Occipital lobe (tissue), 2 donors: ENCODE results near the gene SLC13A3. TPM values are rescaled to one million over a fixed set of nuclear protein-coding genes. Genes with fewer than 3 reads are reported as not detected.

ENCODE experiments used
- DNase-seq: peaks from one replicate; lab custom pipeline; 2025; lab: John Stamatoyannopoulos, UW
- total RNA-seq: library from RNA; depleted of rRNA; stranded (reverse); fragments of >200 nt; gene quantifications from one replicate; pipeline ENCODE4 v1.2.3, GENCODE V29; 2014

SLC13A3 gene
- total RNA-seq, 1 donor from 2014 or later: 10.8 TPM

DNA sequence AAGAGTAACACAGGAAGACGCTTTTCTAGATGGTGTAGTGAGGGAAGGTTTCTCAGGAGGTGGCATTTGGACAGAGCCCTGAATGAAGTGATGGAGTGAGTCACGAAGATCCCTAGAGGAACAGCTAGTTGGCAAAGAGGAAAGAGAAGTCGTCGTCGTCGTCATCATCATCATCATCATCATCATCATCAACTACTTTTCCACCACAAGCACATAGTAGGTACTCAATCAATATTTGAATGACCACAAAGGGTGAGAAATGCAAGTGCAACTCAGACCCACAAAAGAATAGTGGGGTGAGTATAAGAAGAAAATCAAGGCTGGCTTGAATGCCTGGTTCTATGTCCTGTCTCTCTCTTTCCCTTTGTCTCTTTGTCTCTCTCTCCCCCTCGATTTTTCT is 72.5 kb downstream of the SLC13A3 start:
- no peak for DNase-seq

DNA sequence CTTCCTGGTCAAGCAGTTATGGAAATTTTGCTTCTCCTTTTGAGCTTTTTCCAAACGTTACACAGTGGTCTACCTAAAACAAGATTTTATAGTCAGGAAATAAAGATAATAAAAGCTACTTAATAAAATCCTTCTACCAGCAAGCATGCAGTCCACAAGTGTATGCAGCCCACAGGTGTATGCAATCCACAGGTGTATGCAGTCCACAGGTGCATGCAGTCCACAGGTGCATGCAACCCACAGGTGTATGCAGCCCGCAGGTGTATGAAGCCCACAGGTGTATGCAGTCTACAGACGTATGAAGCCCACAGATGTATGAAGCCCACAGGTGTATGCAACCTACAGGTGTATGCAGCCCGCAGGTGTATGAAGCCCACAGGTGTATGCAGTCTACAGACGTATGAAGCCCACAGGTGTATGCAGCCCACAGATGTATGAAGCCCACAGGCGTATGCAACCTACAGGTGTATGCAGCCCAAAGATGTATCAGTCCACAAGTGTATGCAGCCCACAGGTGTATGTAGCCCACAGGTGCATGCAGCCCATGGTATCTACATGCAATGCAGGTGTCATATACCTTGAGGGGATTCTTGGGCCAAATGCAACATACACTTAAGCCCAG is 74.4 kb downstream of the SLC13A3 start:
- no peak for DNase-seq

DNA sequence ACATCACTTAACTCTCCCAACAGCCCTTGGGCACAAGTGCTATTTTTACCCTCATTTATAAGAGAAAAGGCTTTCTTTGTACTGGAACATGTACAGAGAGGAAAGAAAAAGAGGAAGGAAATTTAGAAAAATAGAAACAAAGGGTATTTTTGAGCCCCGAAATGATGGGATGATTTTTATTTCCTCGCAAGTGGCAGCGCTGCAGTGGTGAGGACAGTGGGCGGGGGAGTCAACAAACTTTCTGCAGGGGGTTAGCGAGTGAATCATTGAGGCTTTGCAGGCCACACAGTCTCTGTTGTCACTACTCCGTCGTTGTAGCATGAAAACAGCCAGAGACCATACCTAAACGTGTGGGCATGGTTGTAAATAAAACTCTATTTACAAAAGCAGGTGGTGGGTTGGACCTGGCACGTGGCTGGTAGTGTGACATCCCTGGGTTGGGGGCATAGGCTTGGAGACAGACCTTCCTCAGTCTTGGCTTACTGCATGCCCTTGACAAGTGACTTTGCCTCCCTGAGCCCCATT is 75.3 kb downstream of the SLC13A3 start:
- no peak for DNase-seq

DNA sequence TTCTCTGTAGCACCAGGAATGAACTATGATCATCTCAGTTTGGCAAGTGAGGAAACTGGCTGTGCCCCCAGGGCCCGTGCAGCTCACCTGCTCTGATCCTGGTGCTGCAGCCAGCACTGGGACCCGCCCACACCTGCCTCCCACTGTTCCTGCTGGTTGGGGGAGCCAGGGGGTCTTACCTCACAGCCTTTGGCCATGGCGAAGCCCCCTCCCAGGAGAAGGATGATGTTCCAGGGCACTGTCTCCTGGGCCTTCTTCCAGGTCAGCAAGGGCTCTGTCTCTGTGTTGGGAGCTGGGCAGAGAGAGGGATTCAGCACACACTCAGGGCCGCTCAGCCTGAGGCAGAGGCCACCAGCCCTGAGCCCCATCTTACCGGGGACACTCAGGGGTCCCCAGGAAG is 75.9 kb downstream of the SLC13A3 start:
- DNase-seq: no peak

DNA sequence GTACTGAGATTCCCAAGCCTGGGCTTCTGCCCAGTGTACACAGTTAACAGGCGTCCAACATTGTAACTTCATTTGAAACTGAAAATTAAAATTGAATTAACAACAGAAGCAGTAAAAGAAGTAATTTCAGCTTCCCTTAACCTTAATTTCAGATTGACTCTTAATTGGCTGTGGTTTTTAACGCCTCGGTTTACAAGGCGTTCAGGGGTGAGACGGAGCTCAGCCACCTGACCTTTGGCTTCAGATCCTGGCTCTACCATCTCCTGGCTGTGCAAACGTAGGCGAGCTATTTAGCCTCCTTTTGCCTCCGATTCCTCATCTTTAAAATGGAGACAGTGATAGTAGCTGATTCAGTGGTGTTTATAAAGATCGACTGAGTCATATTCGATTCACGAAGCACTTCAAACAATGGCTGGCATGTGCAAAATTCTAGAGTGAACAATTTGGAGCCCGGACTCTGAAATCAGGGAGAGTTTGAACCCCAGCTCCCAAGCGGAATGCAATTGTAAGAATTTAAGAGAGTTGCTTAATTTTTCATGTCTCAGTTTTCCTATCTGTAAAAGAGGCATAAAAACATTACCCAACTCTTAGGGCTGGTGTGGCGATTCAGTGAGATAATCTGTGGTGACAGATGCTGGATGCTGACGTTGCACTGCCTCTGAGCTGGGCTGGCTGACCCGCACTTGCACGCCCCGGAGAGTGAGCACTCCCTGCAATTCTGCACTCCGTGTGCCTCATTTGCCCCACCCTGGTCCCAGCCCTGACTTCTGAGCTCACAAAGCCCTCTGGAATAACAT is 77.3 kb downstream of the SLC13A3 start:
- DNase-seq: no peak

DNA sequence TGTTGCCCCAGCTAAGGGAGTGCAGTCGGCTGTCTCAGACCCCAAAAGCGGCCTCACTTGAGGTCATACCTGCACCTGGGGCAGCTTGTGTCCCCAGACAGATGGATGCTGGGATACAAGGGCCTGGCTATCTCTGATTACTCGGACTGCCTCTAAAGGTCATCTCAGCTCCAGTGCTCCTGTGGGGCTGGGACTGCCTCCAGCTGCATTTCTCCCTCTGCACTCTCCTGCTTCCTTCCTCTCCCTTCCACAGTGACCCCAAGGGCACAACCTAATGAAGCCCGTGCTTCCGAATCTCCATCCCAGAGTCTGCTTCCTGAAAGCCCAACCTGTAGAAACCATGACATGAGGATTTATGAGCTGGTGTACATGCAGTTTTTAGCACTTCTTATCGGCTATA is 78.0 kb downstream of the SLC13A3 start:
- DNase-seq: no peak

DNA sequence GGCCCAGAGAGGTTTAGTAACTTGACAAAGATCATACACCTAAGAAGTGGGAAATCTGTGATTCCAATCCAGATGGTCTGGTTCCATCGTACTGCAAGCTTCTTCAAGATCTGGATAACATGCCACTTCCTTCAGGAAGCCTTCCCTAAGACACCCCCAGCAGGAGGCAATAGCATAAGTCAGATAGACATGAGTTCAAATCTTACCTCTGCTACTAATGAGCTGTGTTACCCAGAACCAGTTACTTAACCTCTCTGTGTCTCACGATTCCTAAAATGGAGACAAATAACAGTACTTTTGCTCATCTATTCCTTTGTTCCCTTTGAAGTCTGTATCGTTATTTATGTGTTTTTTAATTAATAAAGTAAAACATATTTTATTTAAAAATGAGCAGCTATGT is 78.5 kb downstream of the SLC13A3 start:
- DNase-seq: no peak

DNA sequence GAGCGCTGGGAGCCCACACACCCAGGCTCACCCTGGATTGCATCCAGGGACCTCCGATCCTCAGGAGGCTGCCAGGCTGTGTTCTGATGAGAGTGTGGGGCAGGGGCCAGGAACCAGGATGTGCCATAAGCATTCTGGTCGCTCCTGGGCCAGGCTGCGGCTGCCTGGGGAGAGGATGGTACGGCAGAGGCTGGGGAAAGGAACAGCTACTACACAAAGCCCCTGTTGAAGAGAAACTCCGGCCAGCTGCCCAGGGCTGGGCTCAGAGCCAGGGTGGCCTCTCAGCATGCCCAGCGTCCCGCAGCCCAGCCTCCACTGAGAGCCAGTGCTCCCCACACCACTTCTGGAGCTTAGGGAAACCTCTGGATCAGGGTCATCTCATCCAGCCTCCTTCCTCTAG is 79.1 kb downstream of the SLC13A3 start:
- peak; percentile 85 for DNase-seq

DNA sequence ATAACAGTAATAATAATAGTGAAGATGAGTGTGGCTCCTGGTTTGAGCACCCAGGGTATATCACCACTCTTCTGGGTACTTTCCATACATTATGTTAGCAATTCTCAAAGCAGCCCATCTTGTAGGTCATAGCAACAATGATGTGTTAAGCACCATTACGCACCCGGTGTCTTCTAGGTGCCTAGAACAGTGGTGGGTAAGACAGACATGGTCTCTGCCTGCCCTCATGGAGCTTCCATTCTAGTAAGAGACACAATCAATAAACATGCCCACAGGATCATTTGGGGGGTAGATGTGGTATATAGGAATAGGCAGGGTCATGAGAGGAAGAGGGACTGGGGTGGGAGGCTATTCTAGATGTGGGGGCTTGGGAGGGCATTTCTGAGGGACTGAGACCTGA is 79.8 kb downstream of the SLC13A3 start:
- no peak for DNase-seq

DNA sequence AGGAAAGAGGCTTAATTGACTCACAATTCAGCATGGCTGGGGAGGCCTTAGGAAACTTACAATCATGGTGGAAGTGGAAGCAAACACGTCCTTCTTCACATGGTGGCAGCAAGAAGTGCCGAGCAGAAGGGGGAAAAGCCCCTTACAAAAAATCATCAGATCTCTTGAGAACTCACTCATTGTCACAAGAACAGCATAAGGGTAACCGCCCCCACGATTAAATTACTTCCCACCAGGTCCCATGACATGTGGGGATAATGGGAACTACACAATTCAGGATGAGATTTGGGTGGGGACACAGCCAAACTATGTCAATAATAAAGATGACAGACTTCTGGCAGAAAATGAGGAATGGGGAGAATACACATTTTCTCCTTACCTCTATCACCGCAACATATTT is 80.3 kb downstream of the SLC13A3 start:
- no peak for DNase-seq

DNA sequence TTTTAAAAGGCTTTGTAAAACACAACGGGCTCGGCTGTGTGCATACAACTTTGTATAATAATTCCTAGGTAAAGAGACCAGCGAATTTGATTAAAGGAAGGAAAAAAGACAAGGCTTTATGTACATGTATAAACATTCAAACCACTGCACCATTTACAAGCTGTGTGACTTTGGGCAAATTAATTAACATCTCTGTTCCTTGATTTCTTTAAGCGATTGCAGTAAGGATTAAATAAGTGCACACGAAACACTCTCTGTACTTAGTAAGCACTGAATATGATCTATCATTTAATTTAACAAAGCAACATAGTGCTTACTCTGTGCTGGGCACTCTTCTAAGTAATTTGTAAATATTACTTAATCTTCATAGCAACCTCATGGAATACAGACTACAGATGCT is 81.3 kb downstream of the SLC13A3 start:
- no peak for DNase-seq

DNA sequence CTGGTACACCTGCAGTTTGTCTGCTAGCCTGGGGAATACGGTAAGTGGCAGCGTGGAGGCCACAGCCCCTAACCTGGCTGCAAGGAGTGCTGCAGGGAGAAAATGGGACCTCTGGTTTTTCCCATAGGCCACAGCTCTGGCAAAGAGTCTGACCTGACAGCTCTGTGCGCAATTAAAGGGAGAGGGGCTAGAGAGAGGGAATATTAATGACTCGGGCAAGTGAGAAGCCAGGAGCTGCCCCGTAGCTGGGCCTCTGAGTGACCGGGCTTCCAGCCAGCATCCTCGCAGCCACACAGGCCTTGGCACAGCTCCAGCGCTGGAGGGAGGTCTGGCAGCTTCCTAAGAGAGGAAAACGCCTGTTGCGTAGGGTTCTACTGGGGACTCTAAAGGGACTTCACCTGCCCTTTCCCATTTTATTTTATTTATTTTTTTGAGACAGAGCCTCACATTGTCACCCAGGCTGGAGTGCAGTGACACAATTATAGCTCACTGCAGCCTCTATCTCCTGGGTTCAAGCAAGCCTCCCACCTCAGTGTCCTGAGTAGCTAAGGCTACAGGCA is 82.6 kb downstream of the SLC13A3 start:
- peak; percentile 78 for DNase-seq

DNA sequence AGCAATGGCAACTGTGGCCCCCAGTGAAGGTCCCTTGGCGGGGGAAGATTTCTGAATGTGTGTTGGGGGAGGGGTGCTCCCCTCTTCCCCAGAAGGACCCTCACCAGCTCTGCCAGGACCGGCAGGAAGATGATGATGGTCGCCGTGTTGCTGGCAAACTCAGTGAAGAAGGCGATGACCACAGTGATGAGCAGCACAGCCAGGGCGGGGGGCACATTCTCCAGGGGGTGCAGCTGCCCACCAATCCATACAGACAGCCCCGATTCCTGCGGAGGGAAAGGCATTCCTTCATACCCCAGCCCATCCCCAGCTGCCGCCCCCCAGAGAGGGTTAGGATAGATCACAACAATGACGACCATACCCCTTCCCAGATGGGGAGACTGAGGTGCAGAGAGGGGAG is 85.1 kb downstream of the SLC13A3 start:
- DNase-seq: no peak

DNA sequence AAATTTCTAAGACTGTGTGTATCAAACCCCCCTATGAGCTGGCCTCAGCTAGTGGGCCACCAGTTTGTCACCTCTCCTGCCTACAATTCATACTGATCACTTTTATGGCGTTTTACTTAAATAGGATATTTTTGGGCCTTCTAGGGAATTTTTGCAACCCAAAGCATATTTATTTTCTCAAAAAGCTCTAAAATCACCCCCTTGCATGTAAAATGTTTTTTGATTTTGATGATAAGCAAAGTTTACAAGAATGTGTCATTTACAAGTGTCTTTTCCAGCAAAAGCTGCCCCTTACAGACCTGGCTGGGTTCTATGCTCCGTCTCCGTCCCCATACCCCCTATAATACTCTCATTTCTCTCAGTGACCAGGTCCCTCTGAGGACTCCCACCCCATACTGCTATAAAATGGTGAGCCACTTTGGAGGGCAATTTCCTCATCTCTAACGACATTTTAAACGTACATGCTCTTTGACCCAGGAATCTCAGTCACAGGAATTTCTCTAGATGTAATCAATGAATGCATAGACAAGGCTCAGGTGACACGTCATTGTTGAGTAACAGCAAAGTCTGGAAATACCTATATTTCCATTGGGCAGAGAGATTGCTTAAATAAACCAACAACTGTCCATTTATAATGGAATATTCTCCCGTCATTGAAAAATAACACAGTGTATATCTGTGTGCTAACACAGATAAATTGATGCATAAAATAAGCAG is 86.9 kb downstream of the SLC13A3 start:
- no peak for DNase-seq

DNA sequence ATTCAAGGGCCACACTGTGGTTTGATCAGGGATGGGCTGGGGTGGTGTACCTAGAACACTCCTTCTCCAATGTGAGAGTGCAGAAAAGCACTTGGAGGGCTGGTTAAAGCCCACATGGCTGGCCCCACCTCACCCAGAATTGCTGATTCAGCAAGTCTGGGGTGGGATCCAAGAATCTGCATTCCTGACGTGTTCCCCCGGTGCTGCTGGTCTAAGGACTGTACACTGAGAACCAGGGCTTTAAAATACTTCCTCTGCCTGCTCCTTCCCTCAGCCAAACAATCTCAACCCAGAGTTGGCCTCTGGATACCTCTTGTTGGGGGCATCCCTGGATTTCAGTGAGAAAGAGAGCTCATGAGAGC is 87.4 kb downstream of the SLC13A3 start:
- DNase-seq: no peak

DNA sequence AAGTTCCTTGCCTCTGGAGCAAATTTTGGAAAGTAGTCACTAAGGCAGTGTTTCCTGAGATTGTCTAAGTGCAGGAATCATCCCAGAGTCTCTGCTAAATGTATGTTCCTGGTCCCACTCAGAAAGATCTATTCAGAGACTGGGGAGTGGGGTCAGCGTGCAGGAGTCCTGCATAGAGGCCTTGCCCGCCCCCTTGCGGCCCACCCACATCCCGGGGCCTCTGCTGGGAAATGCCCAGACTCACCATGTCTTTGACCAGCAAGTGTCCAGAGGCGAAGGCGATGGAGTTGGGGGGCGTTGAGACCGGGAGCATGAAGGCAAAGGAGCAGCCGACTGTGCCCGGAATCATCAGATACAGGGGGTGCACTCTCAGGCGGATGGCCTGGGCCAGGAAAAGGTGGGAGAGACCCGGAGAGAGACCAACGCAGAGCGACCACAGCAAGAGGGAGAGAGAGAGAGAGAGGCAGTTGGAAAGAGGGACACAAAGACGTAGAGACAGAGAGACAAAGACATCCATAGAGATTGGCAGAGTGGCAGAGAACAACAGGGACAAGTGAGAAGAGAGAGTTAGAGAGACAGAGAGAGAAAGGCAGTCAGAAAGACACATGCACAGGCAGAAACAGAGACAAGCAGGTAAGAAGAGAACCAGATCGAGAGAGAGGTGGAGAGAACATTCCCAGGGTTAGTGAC is 87.9 kb downstream of the SLC13A3 start:
- no peak for DNase-seq

DNA sequence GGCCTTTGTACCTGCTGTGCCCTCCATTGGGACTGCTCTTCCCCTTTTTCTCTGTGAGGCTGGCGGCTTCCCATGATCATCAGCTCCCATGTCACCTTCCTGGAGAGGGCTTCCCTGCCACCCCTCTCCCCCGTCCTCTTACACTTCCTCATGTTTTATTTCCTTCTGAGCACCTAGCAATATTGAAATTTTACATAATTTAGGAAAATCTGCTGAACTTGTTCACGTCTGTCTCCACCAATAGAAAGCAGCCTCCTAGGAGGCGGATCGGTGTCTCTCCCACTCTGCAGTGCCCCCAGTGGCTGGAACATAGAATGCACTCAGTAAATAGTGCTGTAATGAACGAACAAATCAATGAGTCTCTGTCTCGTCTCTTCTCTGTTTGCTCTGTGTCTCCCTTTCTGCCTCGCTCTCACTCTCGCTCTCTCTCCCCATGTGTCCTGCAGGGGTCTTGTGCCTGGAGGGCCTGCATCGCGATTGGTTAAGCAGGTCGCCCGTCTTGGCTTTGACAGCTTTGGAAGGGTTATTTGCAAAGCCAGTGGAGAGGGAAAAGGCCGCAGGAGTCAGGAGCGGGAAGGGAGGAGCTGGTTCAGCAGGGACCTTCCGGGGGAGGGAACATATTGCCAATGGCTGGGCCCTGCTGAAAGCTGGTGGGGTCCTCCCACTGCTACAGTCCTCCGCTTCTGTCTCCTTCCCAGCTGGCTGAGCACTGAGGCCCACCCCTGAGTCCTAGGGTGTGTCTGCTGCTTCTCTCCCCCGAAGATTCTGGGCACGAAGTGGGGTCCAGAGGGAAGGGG is 88.7 kb downstream of the SLC13A3 start:
- DNase-seq: peak; percentile 76

DNA sequence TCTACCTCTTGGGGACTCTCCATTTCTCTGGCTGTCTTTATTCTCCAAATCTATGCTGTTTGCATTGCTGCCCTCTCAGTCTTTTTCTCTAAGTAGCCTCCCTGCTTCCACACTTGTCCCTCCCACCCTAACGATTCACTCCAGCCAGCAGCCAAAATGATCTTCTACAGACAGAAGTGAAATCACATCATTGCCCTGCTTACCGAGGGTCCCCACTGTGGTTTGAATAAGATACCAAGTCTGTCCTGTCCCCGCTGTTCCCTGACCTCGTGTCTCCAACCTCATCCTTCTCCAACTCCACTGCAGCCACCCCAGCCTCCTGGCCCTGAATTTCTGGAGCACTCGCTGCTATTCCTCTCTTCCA is 89.3 kb downstream of the SLC13A3 start:
- no peak for DNase-seq

DNA sequence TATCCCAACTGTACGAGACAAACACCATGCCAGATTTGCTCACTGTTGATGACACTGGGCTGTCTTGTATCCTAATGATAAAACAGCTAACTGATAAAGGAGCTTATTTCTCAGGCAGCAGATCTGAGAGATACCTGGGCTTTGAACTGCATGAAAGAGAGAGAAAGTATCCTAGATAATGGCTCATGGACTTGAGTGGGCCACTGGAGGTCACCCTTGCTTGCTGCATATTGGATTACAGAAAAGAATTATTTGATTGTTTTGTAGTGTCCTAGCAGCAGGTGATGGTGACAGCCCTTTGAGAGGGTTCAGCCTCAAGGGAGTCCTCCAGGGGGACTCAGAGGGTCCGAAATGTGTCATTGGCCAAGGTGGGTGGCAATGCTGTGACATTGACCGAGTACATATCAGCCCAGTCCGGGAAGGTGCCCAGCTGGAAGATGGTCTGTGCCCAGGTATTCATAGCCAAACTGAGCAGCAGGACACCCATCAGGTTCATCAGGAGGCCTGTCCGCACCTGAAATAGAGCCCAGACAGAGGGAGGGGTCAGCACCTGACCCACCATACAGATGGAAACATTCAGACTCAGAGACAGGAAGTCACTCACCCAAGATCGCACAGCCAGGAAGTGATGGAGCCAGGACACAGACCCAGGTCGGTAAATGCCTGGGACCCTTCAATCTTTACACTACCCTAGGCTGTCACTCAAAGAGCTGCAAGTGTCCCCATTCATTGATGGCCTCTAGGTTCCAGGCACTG is 91.4 kb downstream of the SLC13A3 start:
- no peak for DNase-seq

DNA sequence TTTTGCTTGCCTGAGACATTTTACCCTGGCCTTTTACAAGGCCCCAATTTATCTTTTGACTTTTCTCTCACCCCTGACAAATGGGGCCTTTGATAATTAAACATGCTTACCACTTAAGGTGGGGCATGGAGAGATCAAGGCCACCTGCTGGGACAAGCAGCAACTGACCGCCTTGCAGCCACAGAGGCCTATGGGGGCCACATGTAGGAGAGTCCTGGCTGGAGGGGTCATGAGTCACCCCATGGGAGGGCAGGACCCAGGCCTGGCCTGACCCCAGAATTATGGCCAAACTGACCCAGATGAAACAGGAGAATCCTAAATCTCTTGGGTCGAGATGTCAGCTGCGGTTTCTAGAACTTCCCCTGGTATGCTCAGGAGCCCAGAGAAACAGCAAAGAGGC is 92.3 kb downstream of the SLC13A3 start:
- no peak for DNase-seq
